Cardiac muscle cell (in vitro differentiated cells and primary cell): ENCODE data around the gene MTMR11. TPM values are rescaled to one million over a fixed set of nuclear protein-coding genes. Genes with fewer than 3 reads are reported as not detected.
A peak's percentile ranks its signal among the peaks of the same experiment; 100 is the strongest.
"Not testable (repeated sequence)": the region's sequence is repeated elsewhere in the genome, so short reads cannot be mapped to it uniquely, and the experiment has no call there.

Experiments used
- DNase-seq, 2 donors: peaks; one replicate each; pipeline versions ENCODE4 v3.0.0 to v3.0.0-alpha.2; 2010 to 2017; ENCODE audit warnings: low read depth in 1 of 2, low spot score in 1 of 2
- H3K27ac ChIP-seq: fragments of 200-600 bp; sonication (generic); 2 replicates; pipeline ENCODE4 v1.5.1; 2016
- H3K27me3 ChIP-seq: fragments of 200-600 bp; sonication (generic); 2 replicates; pipeline ENCODE4 v1.6.0; 2016; ENCODE audit warnings: control low read depth
- H3K36me3 ChIP-seq: fragments of 200-600 bp; sonication (generic); 2 replicates; pipeline ENCODE4 v1.5.1; 2016; ENCODE audit warnings: control low read depth
- H3K4me1 ChIP-seq: fragments of 200-600 bp; sonication (generic); 2 replicates; pipeline ENCODE4 v1.8.1; 2017; ENCODE audit warnings: low read depth, mild to moderate bottlenecking, mixed run types
- H3K4me3 ChIP-seq: fragments of 200-600 bp; sonication (generic); 2 replicates; pipeline ENCODE4 v1.5.1; 2016; ENCODE audit warnings: mild to moderate bottlenecking
- H3K9me3 ChIP-seq: fragments of 200-600 bp; sonication (generic); 2 replicates; pipeline ENCODE4 v1.5.1; 2017; ENCODE audit warnings: low read depth, mild to moderate bottlenecking, control low read depth
- polyA plus RNA-seq: library from polyadenylated mRNA; unstranded; fragments of >200 nt; fragmentation: Nextera tagmentation; extraction: Ambion mirVana; gene quantifications from 2 replicates; pipeline ENCODE4 v1.2.1, GENCODE V29; 2016
- total RNA-seq: library from RNA; depleted of rRNA; stranded (reverse); fragments of >200 nt; gene quantifications from 2 replicates; pipeline ENCODE4 v1.2.3, GENCODE V29; 2016
- TF ChIP-seq, protein P1 (sequence below): IDR thresholded peaks from 2 replicates; pipeline ENCODE4 v1.5.1; 2012; ENCODE audit warnings: low read depth, mild to moderate bottlenecking, low read length

MTMR11 gene
- total and polyA plus RNA-seq, 2 experiments from 2014 or later, result 1.3 to 2.3 TPM

DNA sequence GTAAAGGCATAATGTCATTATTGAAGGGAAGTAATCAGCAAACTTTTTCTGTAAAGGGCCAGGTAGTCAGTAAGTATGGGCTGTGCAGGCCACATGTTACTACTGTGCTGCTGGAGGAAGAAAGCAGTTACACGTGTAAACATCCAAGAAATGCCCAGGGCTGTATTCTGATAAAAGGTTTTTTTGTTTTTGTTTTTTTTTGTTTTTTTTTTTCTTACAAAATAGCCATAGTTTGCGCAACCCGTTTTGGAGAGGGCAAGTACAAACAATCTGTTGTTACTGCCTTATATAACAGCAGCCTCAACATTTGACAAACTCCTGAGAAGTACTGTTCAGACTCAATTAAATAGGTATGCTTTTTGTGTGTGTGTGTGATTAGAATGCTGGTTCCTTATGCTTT, 26.7 kb upstream of the MTMR11 start:
- Histone ChIP-seq H3K27me3 (no peaks in the 10 kb centered on the region), H3K4me3 (no peak overlapping the region), H3K36me3 (peaks cover 45% of the 10 kb centered on the region), H3K27ac (peak overlapping the region; percentile 62), H3K9me3 (no peaks in the 10 kb centered on the region), H3K4me1 (no peaks in the 10 kb centered on the region)
- no peak for DNase-seq
- TF ChIP-seq, protein P1, sequence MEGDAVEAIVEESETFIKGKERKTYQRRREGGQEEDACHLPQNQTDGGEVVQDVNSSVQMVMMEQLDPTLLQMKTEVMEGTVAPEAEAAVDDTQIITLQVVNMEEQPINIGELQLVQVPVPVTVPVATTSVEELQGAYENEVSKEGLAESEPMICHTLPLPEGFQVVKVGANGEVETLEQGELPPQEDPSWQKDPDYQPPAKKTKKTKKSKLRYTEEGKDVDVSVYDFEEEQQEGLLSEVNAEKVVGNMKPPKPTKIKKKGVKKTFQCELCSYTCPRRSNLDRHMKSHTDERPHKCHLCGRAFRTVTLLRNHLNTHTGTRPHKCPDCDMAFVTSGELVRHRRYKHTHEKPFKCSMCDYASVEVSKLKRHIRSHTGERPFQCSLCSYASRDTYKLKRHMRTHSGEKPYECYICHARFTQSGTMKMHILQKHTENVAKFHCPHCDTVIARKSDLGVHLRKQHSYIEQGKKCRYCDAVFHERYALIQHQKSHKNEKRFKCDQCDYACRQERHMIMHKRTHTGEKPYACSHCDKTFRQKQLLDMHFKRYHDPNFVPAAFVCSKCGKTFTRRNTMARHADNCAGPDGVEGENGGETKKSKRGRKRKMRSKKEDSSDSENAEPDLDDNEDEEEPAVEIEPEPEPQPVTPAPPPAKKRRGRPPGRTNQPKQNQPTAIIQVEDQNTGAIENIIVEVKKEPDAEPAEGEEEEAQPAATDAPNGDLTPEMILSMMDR, result no peak

GRCh38 chr1:149962736-149963135, 26.1 kb upstream of the MTMR11 start:
- peaks cover 48% of the 10 kb centered on the region for H3K36me3 ChIP-seq
- no peak for DNase-seq

GRCh38 chr1:149962039-149962647, 25.5 kb upstream of the MTMR11 start:
- H3K4me1 ChIP-seq, result no peaks in the 10 kb centered on the region
- no peak overlapping the region for H3K4me3 ChIP-seq
- DNase-seq, result peak; percentile 76 to 88
- no peaks in the 10 kb centered on the region for H3K9me3 ChIP-seq
- H3K27ac ChIP-seq, result peak overlapping the region; percentile 62
- H3K27me3 ChIP-seq, result no peaks in the 10 kb centered on the region
- TF ChIP-seq, protein P1, result peak; percentile 53
- H3K36me3 ChIP-seq, result peaks cover 52% of the 10 kb centered on the region

More at GRCh38 chr1:149962736-149963135, 26.1 kb upstream of the MTMR11 start:
- no peaks in the 10 kb centered on the region for H3K4me1 ChIP-seq
- H3K27ac ChIP-seq, result peak overlapping the region; percentile 62
- no peaks in the 10 kb centered on the region for H3K9me3 ChIP-seq
- H3K27me3 ChIP-seq, result no peaks in the 10 kb centered on the region
- H3K4me3 ChIP-seq, result no peak overlapping the region
- TF ChIP-seq, protein P1, result no peak

DNA sequence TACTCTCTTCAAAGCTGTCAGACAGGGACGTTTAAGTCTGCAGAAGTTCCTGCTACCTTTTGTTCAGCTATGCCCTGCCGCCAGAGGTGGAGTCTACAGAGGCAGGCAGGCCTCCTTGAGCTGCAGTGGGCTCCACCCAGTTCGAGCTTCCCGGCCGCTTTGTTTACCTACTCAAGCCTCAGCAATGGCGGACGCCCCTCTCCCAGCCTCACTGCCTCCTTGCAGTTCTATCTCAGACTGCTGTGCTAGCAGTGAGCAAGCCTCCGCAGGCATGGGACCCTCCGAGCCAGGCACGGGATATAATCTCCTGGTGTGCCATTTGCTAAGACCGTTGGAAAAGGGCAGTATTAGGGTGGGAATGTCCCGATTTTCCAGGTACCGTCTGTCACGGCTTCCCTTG, 20.9 kb upstream of the MTMR11 start:
- not testable (repeated sequence) for H3K27ac ChIP-seq, H3K9me3 ChIP-seq, H3K27me3 ChIP-seq, H3K4me3 ChIP-seq, DNase-seq, H3K4me1 ChIP-seq
- H3K36me3 ChIP-seq, result peaks cover 21% of the 10 kb centered on the region

GRCh38 chr1:149949911-149950310, 13.2 kb upstream of the MTMR11 start:
- Histone ChIP-seq H3K36me3 (peaks cover 33% of the 10 kb centered on the region), H3K9me3 (no peaks in the 10 kb centered on the region), H3K27ac (no peak overlapping the region), H3K4me1 (no peaks in the 10 kb centered on the region), H3K27me3 (no peaks in the 10 kb centered on the region), H3K4me3 (no peak overlapping the region)
- no peak for DNase-seq
- TF ChIP-seq, protein P1, result no peak

- Histone ChIP-seq H3K4me1 (no peaks in the 10 kb centered on the region), H3K27me3 (no peaks in the 10 kb centered on the region), H3K9me3 (no peaks in the 10 kb centered on the region), H3K36me3 (peaks cover 41% of the 10 kb centered on the region), H3K4me3 (no peak overlapping the region), H3K27ac (no peak overlapping the region)
- no peak for DNase-seq
- TF ChIP-seq, protein P1, result no peak
These were observed 8.5 kb upstream of the MTMR11 start for GRCh38 chr1:149945206-149945605.
